B cell (primary cell): Measurements from ENCODE around the gene PHLPP1. TPM values are rescaled to one million over a fixed set of nuclear protein-coding genes. Genes with fewer than 3 reads are reported as not detected.

Experiments
- ATAC-seq: fragments of 200-7000 bp; cut with Tn5 transposase; one replicate; pipeline ENCODE4 v1.10.0; 2021; ENCODE audit warnings: low read depth, mild to moderate bottlenecking, moderate number of reproducible peaks, moderate library complexity
- CTCF ChIA-PET: fragments of 350-600 bp; sonication (Branson Sonifier 250); formaldehyde crosslinking; loops from one replicate; lab custom pipeline; 2021; ENCODE audit warnings: antibody characterized with exemption, inconsistent platforms; lab: Charles Lee
- POLR2A ChIA-PET: fragments of 350-600 bp; sonication (Branson Sonifier 250); formaldehyde crosslinking; loops from one replicate; lab custom pipeline; 2021; ENCODE audit warnings: antibody characterized with exemption; lab: Charles Lee
- DNase-seq: peaks from one replicate; pipeline ENCODE4 v3.0.0; 2013
- H2AFZ ChIP-seq: 2 replicates; pipeline ENCODE4 v1.6.1; 2012; ENCODE audit warnings: mild to moderate bottlenecking, low read depth, low read length; ENCODE audit not compliant: insufficient read depth, poor library complexity, severe bottlenecking
- H3K27ac ChIP-seq, 2 donors: 1 replicate in 1 of 2; 2 replicates in 1 of 2; pipeline ENCODE4 v1.5.1; 2012 to 2013; ENCODE audit warnings: low read length in 2 of 2, mild to moderate bottlenecking in 2 of 2, moderate library complexity in 1 of 2
- H3K27me3 ChIP-seq, 4 experiments: fragments of 200-600 bp in 1 of 4; sonication (generic) in 1 of 4; replicated peaks in 1 of 4; 1 replicate in 2 of 4; 2 replicates in 2 of 4; pipeline versions ENCODE4 v1.6.1 to v1.7.0; 2013 to 2016; ENCODE audit warnings: low read length in 3 of 4, mild to moderate bottlenecking in 2 of 4, mixed read lengths in 1 of 4, moderate library complexity in 1 of 4; ENCODE audit not compliant: insufficient read depth in 4 of 4, control insufficient read depth in 3 of 4; ENCODE audit errors: control extremely low read depth in 1 of 4
- H3K36me3 ChIP-seq, 2 experiments: replicated peaks in 1 of 2; 1 replicate in 1 of 2; 2 replicates in 1 of 2; pipeline versions ENCODE4 v1.6.1 to v1.7.1; 2013; ENCODE audit warnings: low read length in 1 of 2; ENCODE audit not compliant: insufficient read depth in 2 of 2, control insufficient read depth in 1 of 2; ENCODE audit errors: control extremely low read depth in 1 of 2, extremely low read depth in 1 of 2
- H3K4me1 ChIP-seq, 2 donors: fragments of 200-600 bp in 1 of 2; sonication (generic) in 1 of 2; 1 replicate in 1 of 2; 2 replicates in 1 of 2; pipeline versions ENCODE4 v1.5.1 to v1.6.1; 2013 to 2017; ENCODE audit warnings: low read length in 2 of 2; ENCODE audit not compliant: control insufficient read depth in 2 of 2, insufficient read depth in 2 of 2
- H3K4me2 ChIP-seq: replicated peaks from 2 replicates; pipeline ENCODE3; 2012; ENCODE audit warnings: mild to moderate bottlenecking, low read depth, low read length; ENCODE audit not compliant: poor library complexity, severe bottlenecking
- H3K4me3 ChIP-seq, 5 experiments: fragments of 200-600 bp in 1 of 5; sonication (generic) in 1 of 5; 1 replicate in 3 of 5; 2 replicates in 2 of 5; pipeline versions ENCODE4 v1.5.1 to v1.7.0; 2011 to 2016; ENCODE audit warnings: low read length in 4 of 5, mild to moderate bottlenecking in 4 of 5, low read depth in 2 of 5, control low read depth in 1 of 5, moderate library complexity in 1 of 5; ENCODE audit not compliant: insufficient read depth in 1 of 5; ENCODE audit errors: control extremely low read depth in 1 of 5, extremely low read depth in 1 of 5
- H3K79me2 ChIP-seq: fragments of 200-600 bp; sonication (generic); one replicate; pipeline ENCODE4 v1.6.0; 2016; ENCODE audit warnings: low read length; ENCODE audit not compliant: control insufficient read depth, insufficient read depth
- H3K9ac ChIP-seq: fragments of 200-600 bp; sonication (generic); 2 replicates; pipeline ENCODE4 v1.6.1; 2017; ENCODE audit warnings: mild to moderate bottlenecking, low read length, moderate library complexity
- H3K9me3 ChIP-seq, 3 donors: one replicate each; pipeline versions ENCODE4 v1.6.1 to v1.7.1; 2013; ENCODE audit warnings: low read length in 2 of 3; ENCODE audit not compliant: control insufficient read depth in 2 of 3, insufficient read depth in 1 of 3; ENCODE audit errors: control extremely low read depth in 1 of 3
- H4K20me1 ChIP-seq: 2 replicates; pipeline ENCODE4 v1.6.0; 2012; ENCODE audit warnings: mild to moderate bottlenecking, low read length; ENCODE audit not compliant: insufficient read depth, control insufficient read depth, poor library complexity, severe bottlenecking
- H3K27ac Mint-ChIP-seq: one replicate; pipeline ENCODE4 v1.8.0; 2021; ENCODE audit warnings: mixed read lengths
- H3K27me3 Mint-ChIP-seq: one replicate; pipeline ENCODE4 v1.8.0; 2021; ENCODE audit warnings: mixed read lengths
- H3K4me1 Mint-ChIP-seq: one replicate; pipeline ENCODE4 v1.8.0; 2021; ENCODE audit warnings: mixed read lengths
- H3K4me3 Mint-ChIP-seq: one replicate; pipeline ENCODE4 v1.8.0; 2021; ENCODE audit warnings: mixed read lengths
- H3K9me3 Mint-ChIP-seq: one replicate; pipeline ENCODE4 v1.8.0; 2022; ENCODE audit warnings: mixed read lengths; ENCODE audit not compliant: insufficient read depth
- EZH2 ChIP-seq: IDR thresholded peaks from 2 replicates; pipeline ENCODE4 v1.6.1; 2012; ENCODE audit warnings: borderline replicate concordance, low read depth, mild to moderate bottlenecking, moderate library complexity, low read length; ENCODE audit not compliant: insufficient read depth, poor library complexity, severe bottlenecking
- WGBS: methylation state at CpG from one replicate; pipeline ENCODE4 v1.1.5; 2013; ENCODE audit warnings: missing lambda C conversion rate; ENCODE audit not compliant: insufficient coverage; 5-methylcytosine and 5-hydroxymethylcytosine counted together
- intact Hi-C: fragments of 100-400 bp; cut with micrococcal nuclease; formaldehyde crosslinking; loops from one replicate; pipeline ENCODE4 v1.10.0; 2022
- polyA plus RNA-seq: library from polyadenylated mRNA; depleted of rRNA; stranded (reverse); fragments of >200 nt; gene quantifications from 2 replicates; pipeline ENCODE4 v1.2.3, GENCODE V29; 2012
- total RNA-seq, 2 donors: library from RNA; stranded (reverse); fragments of 120-200 nt in 1 of 2; gene quantifications; 1 replicate in 1 of 2; 2 replicates in 1 of 2; pipeline versions ENCODE4 v1.2.3 to v1.2.4, GENCODE V29; 2013 to 2022
- TF ChIP-seq, protein P1 (sequence below): fragments of 200-600 bp; IDR thresholded peaks from one replicate; pipeline ENCODE4 v1.8.0; 2022; ENCODE audit warnings: antibody characterized with exemption, mild to moderate bottlenecking

The PHLPP1 gene
- total and polyA plus RNA-seq, 2 donors (not counting 1 experiment from before 2014, with no cell fraction given) = 3.0 to 20.7 TPM

DNA sequence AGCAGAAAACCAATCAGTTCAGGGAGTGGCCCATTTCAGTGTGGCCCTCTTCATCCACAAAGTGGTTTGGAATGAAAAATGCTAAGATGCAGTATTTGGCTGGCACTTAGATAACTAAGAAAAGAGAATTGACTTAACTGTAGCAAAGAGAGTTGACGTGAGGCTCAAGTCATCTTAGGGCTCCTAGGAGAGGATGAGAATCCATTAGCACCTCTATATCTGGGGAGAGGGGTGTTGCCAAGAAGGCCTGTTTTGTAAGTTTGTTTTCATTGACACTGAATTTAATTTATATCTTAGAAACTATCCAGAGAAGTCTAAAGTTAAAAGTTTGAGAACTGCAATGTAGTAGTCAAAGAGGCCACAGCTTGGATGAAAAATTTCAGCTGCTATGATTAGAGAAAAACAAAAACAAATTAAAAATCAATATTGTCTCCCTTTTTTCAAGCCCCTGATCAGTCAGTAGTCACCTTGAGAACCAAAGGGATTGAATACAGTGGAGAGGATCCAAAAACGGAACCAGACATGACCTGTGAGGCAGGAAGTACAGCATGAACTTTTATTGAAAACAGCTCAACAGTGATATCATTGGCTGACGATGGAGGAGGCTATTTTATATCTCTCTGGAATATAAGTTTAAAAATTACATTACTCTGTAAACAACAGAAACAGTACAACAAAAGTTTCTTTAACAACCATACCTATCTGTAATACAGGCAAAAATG, 52.7 kb downstream of the PHLPP1 start:
- no peak for TF ChIP-seq EZH2
- TF ChIP-seq, protein P1, sequence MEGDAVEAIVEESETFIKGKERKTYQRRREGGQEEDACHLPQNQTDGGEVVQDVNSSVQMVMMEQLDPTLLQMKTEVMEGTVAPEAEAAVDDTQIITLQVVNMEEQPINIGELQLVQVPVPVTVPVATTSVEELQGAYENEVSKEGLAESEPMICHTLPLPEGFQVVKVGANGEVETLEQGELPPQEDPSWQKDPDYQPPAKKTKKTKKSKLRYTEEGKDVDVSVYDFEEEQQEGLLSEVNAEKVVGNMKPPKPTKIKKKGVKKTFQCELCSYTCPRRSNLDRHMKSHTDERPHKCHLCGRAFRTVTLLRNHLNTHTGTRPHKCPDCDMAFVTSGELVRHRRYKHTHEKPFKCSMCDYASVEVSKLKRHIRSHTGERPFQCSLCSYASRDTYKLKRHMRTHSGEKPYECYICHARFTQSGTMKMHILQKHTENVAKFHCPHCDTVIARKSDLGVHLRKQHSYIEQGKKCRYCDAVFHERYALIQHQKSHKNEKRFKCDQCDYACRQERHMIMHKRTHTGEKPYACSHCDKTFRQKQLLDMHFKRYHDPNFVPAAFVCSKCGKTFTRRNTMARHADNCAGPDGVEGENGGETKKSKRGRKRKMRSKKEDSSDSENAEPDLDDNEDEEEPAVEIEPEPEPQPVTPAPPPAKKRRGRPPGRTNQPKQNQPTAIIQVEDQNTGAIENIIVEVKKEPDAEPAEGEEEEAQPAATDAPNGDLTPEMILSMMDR = no peak
- no peaks in the 10 kb centered on the region for H3K27me3 ChIP-seq
- H3K4me1 ChIP-seq = no peaks in the 10 kb centered on the region
- ChIA-PET POLR2A (no interaction called here), CTCF (no interaction called here)
- peaks cover 22% of the 10 kb centered on the region for H3K4me1 Mint-ChIP-seq
- no peaks in the 10 kb centered on the region for H3K9me3 Mint-ChIP-seq
- no peak overlapping the region for H3K4me3 Mint-ChIP-seq
- 40% methylated on average over 1 of the region's 3 CpGs for WGBS
- no peak overlapping the region for H3K27ac Mint-ChIP-seq
- H3K36me3 ChIP-seq = no peaks in the 10 kb centered on the region
- no peak overlapping the region for H3K4me2 ChIP-seq
- H4K20me1 ChIP-seq = no peaks in the 10 kb centered on the region
- no peak overlapping the region for H3K4me3 ChIP-seq
- intact Hi-C loops = no loop called here
- no peak for ATAC-seq
- no peak overlapping the region for H2AFZ ChIP-seq
- no peak overlapping the region for H3K9ac ChIP-seq
- no peak overlapping the region for H3K27ac ChIP-seq
- H3K79me2 ChIP-seq = peaks cover 18% of the 10 kb centered on the region
- DNase-seq = no peak
- no peaks in the 10 kb centered on the region for H3K9me3 ChIP-seq
- no peaks in the 10 kb centered on the region for H3K27me3 Mint-ChIP-seq

DNA sequence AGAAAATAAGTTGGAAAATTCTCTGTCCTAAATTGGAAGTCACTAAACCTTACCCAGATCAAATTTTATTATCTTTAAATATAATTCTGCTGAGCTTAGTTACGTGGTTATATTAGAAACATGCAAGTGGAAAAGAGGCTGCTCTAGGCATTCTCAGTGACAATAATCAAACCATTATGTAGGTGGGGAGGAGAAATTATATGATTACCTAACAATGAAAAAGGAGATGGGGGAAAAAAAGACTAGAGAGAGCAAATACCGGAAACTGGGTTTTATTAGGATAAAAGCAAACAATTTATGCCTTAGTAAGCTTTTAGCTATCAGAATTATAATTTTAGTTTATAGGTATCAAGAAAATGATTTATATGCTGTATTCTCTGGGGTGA, 53.2 kb downstream of the PHLPP1 start:
- Mint-ChIP-seq H3K4me1 (peaks cover 22% of the 10 kb centered on the region), H3K4me3 (no peak overlapping the region), H3K27ac (no peak overlapping the region), H3K27me3 (no peaks in the 10 kb centered on the region), H3K9me3 (no peaks in the 10 kb centered on the region)
- Histone ChIP-seq H3K27me3 (no peaks in the 10 kb centered on the region), H3K79me2 (peaks cover 13% of the 10 kb centered on the region), H3K4me1 (no peaks in the 10 kb centered on the region), H3K9me3 (no peaks in the 10 kb centered on the region), H3K36me3 (no peaks in the 10 kb centered on the region), H3K4me3 (no peak overlapping the region), H3K27ac (no peak overlapping the region), H4K20me1 (no peaks in the 10 kb centered on the region), H3K4me2 (no peak overlapping the region), H2AFZ (no peak overlapping the region), H3K9ac (no peak overlapping the region)
- ATAC-seq = no peak
- DNase-seq = no peak
- WGBS = no CpG with 5 or more reads among the region's 2 CpGs
- TF ChIP-seq, protein P1 = no peak
- ChIA-PET CTCF (no interaction called here), POLR2A (no interaction called here)
- intact Hi-C loops = no loop called here
